Activated CD8-positive, alpha-beta T cell treated with anti-CD3 and anti-CD28 coated beads, Interleukin-2, amount 10 ng/mL, durations not matched to agents 7 days and 5 days (primary cell): ENCODE measurements around the gene GPX2. TPM values are rescaled to one million over a fixed set of nuclear protein-coding genes. Genes with fewer than 3 reads are reported as not detected.

Experiments used
- ATAC-seq: fragments of 150-1000 bp; cut with Tn5 transposase; one replicate; pipeline ENCODE4 v1.10.0; 2021; ENCODE audit warnings: moderate library complexity
- CTCF ChIA-PET: fragments of 350-600 bp; sonication (Branson Sonifier 250); formaldehyde crosslinking; loops from one replicate; lab custom pipeline; 2021; ENCODE audit warnings: antibody characterized with exemption; lab: Charles Lee
- POLR2A ChIA-PET: fragments of 350-600 bp; sonication (Branson Sonifier 250); formaldehyde crosslinking; loops from one replicate; lab custom pipeline; 2021; ENCODE audit warnings: antibody characterized with exemption; lab: Charles Lee
- DNase-seq: peaks from one replicate; pipeline ENCODE4 v3.0.0-alpha.2; 2020
- H3K27ac Mint-ChIP-seq: one replicate; pipeline ENCODE4 v1.8.0; 2021; ENCODE audit warnings: mild to moderate bottlenecking, mixed read lengths
- H3K27me3 Mint-ChIP-seq: one replicate; pipeline ENCODE4 v1.8.0; 2021; ENCODE audit warnings: low read depth, mixed read lengths
- H3K36me3 Mint-ChIP-seq: one replicate; pipeline ENCODE4 v1.8.0; 2021; ENCODE audit warnings: low read depth, mixed read lengths
- H3K4me1 Mint-ChIP-seq: one replicate; pipeline ENCODE4 v1.8.0; 2021; ENCODE audit warnings: low read depth, mixed read lengths
- H3K4me3 Mint-ChIP-seq: one replicate; pipeline ENCODE4 v1.8.0; 2021; ENCODE audit warnings: mild to moderate bottlenecking, mixed read lengths
- H3K9me3 Mint-ChIP-seq: one replicate; pipeline ENCODE4 v1.8.0; 2022; ENCODE audit warnings: mixed read lengths; ENCODE audit not compliant: insufficient read depth
- total RNA-seq, 2 experiments: library from RNA; stranded (reverse); gene quantifications; one replicate each; pipeline ENCODE4 v1.2.3, GENCODE V29; 2021

Gene GPX2
- total RNA-seq, 2 experiments from 2014 or later = not detected

GRCh38 chr14:64906022-64906421 is 36.5 kb downstream of the GPX2 start:
- ATAC-seq = no peak
- Mint-ChIP-seq H3K27ac (no peak overlapping the region), H3K4me3 (no peak overlapping the region), H3K27me3 (peaks cover 23% of the 10 kb centered on the region), H3K9me3 (no peaks in the 10 kb centered on the region), H3K4me1 (peaks cover 3% of the 10 kb centered on the region), H3K36me3 (no peaks in the 10 kb centered on the region)
- CTCF ChIA-PET = interaction anchor here (1.3 kb wide), 1 partner anchor 83 kb away, joined by 3 read pairs; no protein-coding TSS in a partner anchor
- no peak for DNase-seq
- POLR2A ChIA-PET = no interaction called here

- Mint-ChIP-seq H3K27me3 (peaks cover 32% of the 10 kb centered on the region), H3K4me3 (no peak overlapping the region), H3K9me3 (no peaks in the 10 kb centered on the region), H3K4me1 (no peaks in the 10 kb centered on the region), H3K27ac (no peak overlapping the region), H3K36me3 (no peaks in the 10 kb centered on the region)
- ChIA-PET POLR2A (interaction anchor here (1.3 kb wide), 1 partner anchor 15 kb away, joined by 3 read pairs; the partner anchor contains the start of gene CHURC1), CTCF (interaction anchor here (0.7 to 1.3 kb wide), 5 partner anchors 8 to 558 kb away, joined by 3 to 8 read pairs (median 3); no protein-coding TSS in a partner anchor)
- ATAC-seq (no peak), DNase-seq (no peak)
Observed at GRCh38 chr14:64899958-64900357, 42.6 kb downstream of the GPX2 start.

GRCh38 chr14:64891839-64892375 is 50.6 kb downstream of the GPX2 start:
- peak; percentile 81 for ATAC-seq
- Mint-ChIP-seq H3K4me1 (no peaks in the 10 kb centered on the region), H3K4me3 (no peak overlapping the region), H3K27ac (no peak overlapping the region), H3K36me3 (no peaks in the 10 kb centered on the region), H3K9me3 (no peaks in the 10 kb centered on the region), H3K27me3 (peaks cover 20% of the 10 kb centered on the region)
- ChIA-PET POLR2A (interaction anchor here (0.6 to 1.3 kb wide), 2 partner anchors 11 to 94 kb away, joined by 3 to 4 read pairs; no protein-coding TSS in a partner anchor), CTCF (interaction anchor here (0.6 to 5.0 kb wide), 51 partner anchors 8 to 548 kb away, joined by 3 to 89 read pairs (median 6); partner anchors contain the start of genes CHURC1, FNTB, GPX2 and SPTB)
- DNase-seq = peak; percentile 66

GRCh38 chr14:64891173-64891838 is 51.2 kb downstream of the GPX2 start:
- Mint-ChIP-seq H3K4me3 (no peak overlapping the region), H3K36me3 (no peaks in the 10 kb centered on the region), H3K27ac (no peak overlapping the region), H3K9me3 (no peaks in the 10 kb centered on the region), H3K4me1 (no peaks in the 10 kb centered on the region), H3K27me3 (peaks cover 20% of the 10 kb centered on the region)
- ChIA-PET POLR2A (no interaction called here), CTCF (interaction anchor here (0.6 to 5.0 kb wide), 50 partner anchors 8 to 588 kb away, joined by 3 to 89 read pairs (median 6); partner anchors contain the start of genes CHURC1, GPX2 and SPTB)
- DNase-seq (no peak), ATAC-seq (no peak)

GRCh38 chr14:64889352-64889751 is 53.2 kb downstream of the GPX2 start:
- no peak for ATAC-seq
- ChIA-PET POLR2A (no interaction called here), CTCF (interaction anchor here (4.4 to 5.0 kb wide), 2 partner anchors 8 to 66 kb away, joined by 57 to 89 read pairs; partner anchors contain the start of gene SPTB)
- Mint-ChIP-seq H3K36me3 (no peaks in the 10 kb centered on the region), H3K4me3 (no peak overlapping the region), H3K4me1 (no peaks in the 10 kb centered on the region), H3K9me3 (no peaks in the 10 kb centered on the region), H3K27ac (no peak overlapping the region), H3K27me3 (peaks cover 32% of the 10 kb centered on the region)
- DNase-seq = no peak

Other genes with a start within 250 kb of the GPX2 start
- gene PLEKHG3, start 238.3 kb downstream of the GPX2 start, total RNA-seq = 1 to 10 TPM; 7.3 to 7.8 TPM
- gene SPTB, start 62.8 kb downstream of the GPX2 start, total RNA-seq = not detected
- gene CHURC1, start 28.3 kb downstream of the GPX2 start, total RNA-seq = 10 to 100 TPM; 62.4 to 72.2 TPM
- 1 to 10 TPM; 2.8 to 3.6 TPM for gene RAB15, start 29.6 kb upstream of the GPX2 start, total RNA-seq
- 10 to 100 TPM; 17.9 to 18.8 TPM for gene FNTB, start 44.1 kb upstream of the GPX2 start, total RNA-seq
- gene MAX, start 159.8 kb upstream of the GPX2 start, total RNA-seq = 100 to 1,000 TPM; 132 to 134 TPM